Measurements from ENCODE around the gene ARHGAP36.

ARHGAP36 gene

GRCh38 chrX:131058136-131058868, at the start of gene ARHGAP36:
TSS of gene ARHGAP36 (plus strand) at chrX:131058346. CDS start at chrX:131081666, 23,320 bp downstream.
- no peak for DNase-seq

- DNase-seq = no peak
Observed at GRCh38 chrX:131010186-131010585, 48.0 kb upstream of the ARHGAP36 start.

GRCh38 chrX:131025336-131025735, 32.8 kb upstream of the ARHGAP36 start:
- no peak for DNase-seq

- no peak for DNase-seq
Observed at GRCh38 chrX:131032354-131033230, 25.6 kb upstream of the ARHGAP36 start.

- DNase-seq = no peak
Observed at GRCh38 chrX:131034063-131034462, 24.1 kb upstream of the ARHGAP36 start.

GRCh38 chrX:131040781-131041180, 17.4 kb upstream of the ARHGAP36 start:
- DNase-seq = no peak

- no peak for DNase-seq
Observed at GRCh38 chrX:131041667-131042066, 16.5 kb upstream of the ARHGAP36 start.

GRCh38 chrX:131045726-131046125, 12.4 kb upstream of the ARHGAP36 start:
- no peak for DNase-seq

GRCh38 chrX:131046596-131046995, 11.6 kb upstream of the ARHGAP36 start:
- no peak for DNase-seq

GRCh38 chrX:131047180-131047579, 11.0 kb upstream of the ARHGAP36 start:
- DNase-seq = no peak

GRCh38 chrX:131053076-131053475, 5.1 kb upstream of the ARHGAP36 start:
- no peak for DNase-seq

GRCh38 chrX:131054906-131055305, 3.2 kb upstream of the ARHGAP36 start:
- no peak for DNase-seq

- DNase-seq = no peak
Observed at GRCh38 chrX:131057706-131058105, 440 bp upstream of the ARHGAP36 start.

GRCh38 chrX:131059246-131059645, 1.1 kb downstream of the ARHGAP36 start:
- DNase-seq = no peak

- no peak for DNase-seq
Observed at GRCh38 chrX:131060147-131060546, 2.0 kb downstream of the ARHGAP36 start.

- DNase-seq = no peak
Observed at GRCh38 chrX:131061306-131061705, 3.2 kb downstream of the ARHGAP36 start.

- no peak for DNase-seq
Observed at GRCh38 chrX:131063613-131064012, 5.5 kb downstream of the ARHGAP36 start.

- DNase-seq = no peak
Observed at GRCh38 chrX:131066237-131066636, 8.1 kb downstream of the ARHGAP36 start.

- DNase-seq = no peak
Observed at GRCh38 chrX:131067216-131067615, 9.1 kb downstream of the ARHGAP36 start.

- peak; percentile 1 for DNase-seq
Observed at GRCh38 chrX:131067846-131068745, 9.9 kb downstream of the ARHGAP36 start.

GRCh38 chrX:131068945-131069719, 11.0 kb downstream of the ARHGAP36 start:
- DNase-seq = peak; percentile 38

Data from hematopoietic multipotent progenitor cell treated with erythropoietin and hydrocortisone succinate and interleukin-3 and kit ligand, for 6 days (in vitro differentiated cells).